Left lung (tissue), 10 donors: ENCODE measurements around the gene AHRR. TPM values are rescaled to one million over a fixed set of nuclear protein-coding genes. Genes with fewer than 3 reads are reported as not detected.

Source experiments
- ATAC-seq: fragments of 200-7000 bp; cut with Tn5 transposase; one replicate; pipeline ENCODE4 v1.9.1; 2020; ENCODE audit warnings: moderate library complexity
- DNase-seq, 4 donors: peaks; one replicate each; pipeline ENCODE4 v3.0.0-alpha.2; 2013 to 2020
- H3K27ac ChIP-seq, 2 donors: fragments of 200-600 bp; sonication (generic) in 1 of 2; one replicate each; pipeline versions ENCODE4 v1.5.0 to v1.8.0; 2020 to 2021
- H3K27me3 ChIP-seq, 2 donors: fragments of 200-600 bp; sonication (generic) in 1 of 2; one replicate each; pipeline versions ENCODE4 v1.5.0 to v1.8.0; 2020 to 2021
- H3K36me3 ChIP-seq, 2 donors: fragments of 200-600 bp; sonication (generic) in 1 of 2; one replicate each; pipeline versions ENCODE4 v1.5.0 to v1.8.0; 2020 to 2021
- H3K4me1 ChIP-seq, 2 donors: fragments of 200-600 bp; one replicate each; pipeline ENCODE4 v1.8.0; 2021
- H3K4me3 ChIP-seq, 2 donors: fragments of 200-600 bp; sonication (generic) in 1 of 2; one replicate each; pipeline versions ENCODE4 v1.5.0 to v1.8.0; 2020 to 2021; ENCODE audit warnings: mild to moderate bottlenecking in 1 of 2
- H3K9me3 ChIP-seq, 2 donors: fragments of 200-600 bp; sonication (generic) in 1 of 2; one replicate each; pipeline versions ENCODE4 v1.5.0 to v1.8.0; 2020 to 2021
- CTCF ChIP-seq, 2 donors: fragments of 200-600 bp; sonication (generic) in 1 of 2; IDR thresholded peaks; one replicate each; pipeline versions ENCODE4 v1.5.0 to v1.8.0; 2021; ENCODE audit warnings: antibody characterized with exemption in 2 of 2
- intact Hi-C, 2 donors: fragments of 100-400 bp; cut with DNase I; formaldehyde crosslinking; loops; one replicate each; pipeline versions ENCODE4 v1.11.2 to v1.14.2; 2022
- polyA plus RNA-seq, 6 donors: library from polyadenylated mRNA; unstranded; fragments of 120-200 nt; gene quantifications; one replicate each; pipeline ENCODE4 v1.2.1, GENCODE V29; 2013; ENCODE audit not compliant: insufficient read length in 6 of 6
- total RNA-seq, 2 donors: library from RNA; stranded (reverse); fragmentation: NEBNext Ultra II Directional; extraction: Animal tissue kit (Norgen Biotek cat#: 25700); gene quantifications; one replicate each; pipeline ENCODE4 v1.2.1, GENCODE V29; 2021
- donor health status: DM: no; HTN: yes; CAD: no.
- donor health status: DM: no; HTN: no; CAD: no.

AHRR gene
- total and polyA plus RNA-seq, 8 donors = 0.32 to 8.4 (median 4.7) TPM

GRCh38 chr5:469752-470483, 148.4 kb downstream of the AHRR start:
- intact Hi-C loops = no loop called here

GRCh38 chr5:470961-471749, 149.6 kb downstream of the AHRR start:
- H3K27ac ChIP-seq = no peak overlapping the region
- H3K27me3 ChIP-seq = peaks cover 15 to 24% of the 10 kb centered on the region in 2 donors
- intact Hi-C loops = no loop called here
- ATAC-seq (no peak), DNase-seq (peak in 1 of 4 donors; percentile 30)
- no peak overlapping the region for H3K4me3 ChIP-seq
- H3K36me3 ChIP-seq = peaks cover 0 to 30% of the 10 kb centered on the region in 2 donors
- H3K9me3 ChIP-seq = no peaks in the 10 kb centered on the region
- no peak for TF ChIP-seq CTCF (IDR thresholded peaks at IDR 0.05)
- H3K4me1 ChIP-seq = peaks cover 7 to 34% of the 10 kb centered on the region in 2 donors

More at GRCh38 chr5:469752-470483, 148.4 kb downstream of the AHRR start:
- ATAC-seq (no peak), DNase-seq (peak in 1 of 4 donors; percentile 30)
- no peak for TF ChIP-seq CTCF (IDR thresholded peaks at IDR 0.05)
- Histone ChIP-seq H3K27me3 (peaks cover 3 to 11% of the 10 kb centered on the region in 2 donors), H3K9me3 (no peaks in the 10 kb centered on the region), H3K4me3 (no peak overlapping the region), H3K27ac (no peak overlapping the region), H3K4me1 (peaks cover 6 to 30% of the 10 kb centered on the region in 2 donors), H3K36me3 (peaks cover 0 to 42% of the 10 kb centered on the region in 2 donors)

- intact Hi-C loops = no loop called here
- Histone ChIP-seq H3K36me3 (peaks cover 0 to 24% of the 10 kb centered on the region in 2 donors), H3K4me3 (peak overlapping the region in 1 of 2 donors; percentile 89), H3K9me3 (no peaks in the 10 kb centered on the region), H3K27me3 (peaks cover 20 to 29% of the 10 kb centered on the region in 2 donors), H3K4me1 (peaks cover 7 to 34% of the 10 kb centered on the region in 2 donors), H3K27ac (no peak overlapping the region)
- DNase-seq (no peak), ATAC-seq (no peak)
- no peak for TF ChIP-seq CTCF (IDR thresholded peaks at IDR 0.05)
Measured at GRCh38 chr5:471750-472058, 150.2 kb downstream of the AHRR start.

- H3K4me3 ChIP-seq = peak overlapping the region; percentile 72 to 89
- peaks cover 24 to 34% of the 10 kb centered on the region in 2 donors for H3K27me3 ChIP-seq
- TF ChIP-seq CTCF (IDR thresholded peaks at IDR 0.05) = no peak
- peak; percentile 41 for ATAC-seq
- intact Hi-C loops = no loop called here
- no peaks in the 10 kb centered on the region for H3K9me3 ChIP-seq
- peaks cover 0 to 20% of the 10 kb centered on the region in 2 donors for H3K36me3 ChIP-seq
- peaks cover 7 to 34% of the 10 kb centered on the region in 2 donors for H3K4me1 ChIP-seq
- peak overlapping the region; percentile 67 to 81 for H3K27ac ChIP-seq
- peak in 3 of 4 donors; percentile 20 to 89 (median 40) for DNase-seq
Measured at GRCh38 chr5:472076-472655, 150.7 kb downstream of the AHRR start.
